Measurements from ENCODE around the gene ZNF354B. TPM values are rescaled to one million over a fixed set of nuclear protein-coding genes. Genes with fewer than 3 reads are reported as not detected.

ZNF354B gene
- total RNA-seq, 1 donor from 2014 or later = 15.7 TPM

DNA sequence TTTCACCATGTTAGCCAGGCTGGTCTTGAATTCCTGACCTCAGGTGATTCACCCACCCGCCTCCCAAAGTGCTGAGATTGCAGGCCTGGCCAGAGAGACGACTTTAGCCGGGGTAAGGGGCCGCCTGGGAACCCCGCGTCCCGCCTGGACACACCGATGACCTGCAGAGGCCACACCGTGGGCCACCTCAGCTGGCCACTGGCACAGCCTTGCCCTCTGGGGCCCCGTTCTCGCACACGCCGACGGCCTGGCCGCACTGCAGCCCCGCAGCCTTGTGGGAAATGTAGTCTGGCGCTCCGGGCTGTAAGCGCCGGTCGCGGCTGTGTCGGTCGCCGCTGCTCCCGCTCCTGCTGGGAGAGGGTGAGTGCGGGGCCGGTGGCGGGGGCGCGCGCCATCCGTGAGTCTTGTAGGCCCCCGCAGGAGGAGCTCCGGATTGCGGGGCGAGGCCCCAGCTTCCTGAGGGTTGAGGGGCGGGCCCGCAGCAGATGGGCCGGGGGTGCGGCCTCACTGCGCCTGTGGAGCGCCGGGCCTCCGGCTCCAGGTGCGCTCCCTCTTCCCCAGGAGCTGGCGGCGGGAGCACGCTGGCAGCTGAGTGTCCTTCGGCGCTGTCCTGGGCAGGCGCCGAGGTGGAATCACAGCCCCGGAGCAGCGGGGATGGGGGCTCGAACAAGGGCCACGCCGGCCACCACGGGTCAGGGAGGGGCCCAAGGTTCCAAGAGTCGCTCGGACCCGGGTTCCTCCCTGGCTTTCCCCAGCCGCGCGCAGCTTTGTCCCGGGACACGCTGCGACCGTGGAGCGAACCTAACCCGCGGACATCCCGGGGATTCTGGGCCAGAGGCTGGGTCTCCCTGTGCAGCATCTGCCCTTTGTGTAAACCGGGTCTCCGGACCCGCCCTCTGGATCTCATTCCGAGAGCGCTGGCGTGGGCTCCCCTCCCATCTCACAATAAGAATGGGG is 36.1 kb downstream of the ZNF354B start, which contains the start of gene ZFP2:
Gene ZFP2 (plus strand): TSS at position 299 of the 957 bp plus-strand sequence. CDS start 35,401 bp downstream, outside the sequence.
- H3K27me3 ChIP-seq = no peaks in the 10 kb centered on the region
- no peaks in the 10 kb centered on the region for H3K9me3 ChIP-seq
- intact Hi-C loops (cut with DNase I) = no loop called here
- peak within 1 kb of the TSS; percentile 74 for H3K27ac ChIP-seq
- peak; percentile 98 for ATAC-seq
- H3K36me3 ChIP-seq = no peaks in the 10 kb centered on the region
- H3K4me3 ChIP-seq = peak within 1 kb of the TSS; percentile 83
- TF ChIP-seq, protein P1, sequence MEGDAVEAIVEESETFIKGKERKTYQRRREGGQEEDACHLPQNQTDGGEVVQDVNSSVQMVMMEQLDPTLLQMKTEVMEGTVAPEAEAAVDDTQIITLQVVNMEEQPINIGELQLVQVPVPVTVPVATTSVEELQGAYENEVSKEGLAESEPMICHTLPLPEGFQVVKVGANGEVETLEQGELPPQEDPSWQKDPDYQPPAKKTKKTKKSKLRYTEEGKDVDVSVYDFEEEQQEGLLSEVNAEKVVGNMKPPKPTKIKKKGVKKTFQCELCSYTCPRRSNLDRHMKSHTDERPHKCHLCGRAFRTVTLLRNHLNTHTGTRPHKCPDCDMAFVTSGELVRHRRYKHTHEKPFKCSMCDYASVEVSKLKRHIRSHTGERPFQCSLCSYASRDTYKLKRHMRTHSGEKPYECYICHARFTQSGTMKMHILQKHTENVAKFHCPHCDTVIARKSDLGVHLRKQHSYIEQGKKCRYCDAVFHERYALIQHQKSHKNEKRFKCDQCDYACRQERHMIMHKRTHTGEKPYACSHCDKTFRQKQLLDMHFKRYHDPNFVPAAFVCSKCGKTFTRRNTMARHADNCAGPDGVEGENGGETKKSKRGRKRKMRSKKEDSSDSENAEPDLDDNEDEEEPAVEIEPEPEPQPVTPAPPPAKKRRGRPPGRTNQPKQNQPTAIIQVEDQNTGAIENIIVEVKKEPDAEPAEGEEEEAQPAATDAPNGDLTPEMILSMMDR (IDR thresholded peaks at IDR 0.05) = no peak
- no peaks in the 10 kb centered on the region for H3K4me1 ChIP-seq
- peak; percentile 83 for DNase-seq

DNA sequence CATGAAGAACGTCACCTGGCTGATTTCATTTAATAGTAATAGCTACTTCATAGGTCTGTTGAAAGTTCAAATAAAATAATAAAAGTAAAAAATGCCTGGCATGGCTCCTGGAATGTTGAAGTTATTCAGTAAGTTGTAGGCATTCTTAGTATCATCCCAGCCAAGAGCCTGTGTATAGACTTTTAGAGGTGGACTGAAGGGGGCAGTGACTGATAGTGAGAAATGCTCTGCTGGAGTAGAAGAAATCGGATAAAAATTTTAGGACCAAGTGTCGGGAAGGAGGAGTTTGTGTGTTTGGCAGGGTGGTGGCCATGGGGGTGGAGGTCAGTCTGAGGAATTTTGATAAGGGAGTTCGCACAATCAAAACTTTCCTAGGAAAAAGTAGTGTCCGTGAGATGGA is 39.5 kb downstream of the ZNF354B start:
- Histone ChIP-seq H3K27ac (no peak overlapping the region), H3K27me3 (no peaks in the 10 kb centered on the region), H3K9me3 (peaks cover 17% of the 10 kb centered on the region), H3K36me3 (no peaks in the 10 kb centered on the region), H3K4me3 (no peak overlapping the region), H3K4me1 (no peaks in the 10 kb centered on the region)
- DNase-seq = no peak
- intact Hi-C loops (cut with DNase I) = no loop called here
- no peak for ATAC-seq
- TF ChIP-seq, protein P1 (IDR thresholded peaks at IDR 0.05) = no peak

DNA sequence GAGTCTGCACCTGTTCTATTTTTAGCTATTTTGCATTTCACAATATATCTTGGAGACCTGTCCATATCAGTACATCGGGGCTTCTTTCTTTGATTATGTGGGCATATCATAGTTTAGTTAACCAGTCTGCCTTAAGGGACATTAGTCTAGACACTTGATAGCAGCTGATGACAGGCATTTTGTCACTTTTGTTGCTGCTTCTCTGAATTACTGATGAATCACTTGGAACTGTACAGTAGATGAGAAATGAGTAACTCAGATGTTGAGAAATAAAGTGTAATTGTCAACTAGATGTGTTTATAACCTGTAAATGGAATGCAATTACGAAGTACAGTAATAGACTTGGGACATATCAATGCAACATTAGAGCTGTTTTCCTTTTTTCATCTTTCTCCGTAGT is 43.1 kb downstream of the ZNF354B start:
- no peaks in the 10 kb centered on the region for H3K27me3 ChIP-seq
- no peak for ATAC-seq
- H3K27ac ChIP-seq = no peak overlapping the region
- no peak for DNase-seq
- TF ChIP-seq, protein P1 (IDR thresholded peaks at IDR 0.05) = no peak
- peaks cover 24% of the 10 kb centered on the region for H3K9me3 ChIP-seq
- intact Hi-C loops (cut with DNase I) = no loop called here
- H3K4me1 ChIP-seq = no peaks in the 10 kb centered on the region
- no peaks in the 10 kb centered on the region for H3K36me3 ChIP-seq
- no peak overlapping the region for H3K4me3 ChIP-seq

DNA sequence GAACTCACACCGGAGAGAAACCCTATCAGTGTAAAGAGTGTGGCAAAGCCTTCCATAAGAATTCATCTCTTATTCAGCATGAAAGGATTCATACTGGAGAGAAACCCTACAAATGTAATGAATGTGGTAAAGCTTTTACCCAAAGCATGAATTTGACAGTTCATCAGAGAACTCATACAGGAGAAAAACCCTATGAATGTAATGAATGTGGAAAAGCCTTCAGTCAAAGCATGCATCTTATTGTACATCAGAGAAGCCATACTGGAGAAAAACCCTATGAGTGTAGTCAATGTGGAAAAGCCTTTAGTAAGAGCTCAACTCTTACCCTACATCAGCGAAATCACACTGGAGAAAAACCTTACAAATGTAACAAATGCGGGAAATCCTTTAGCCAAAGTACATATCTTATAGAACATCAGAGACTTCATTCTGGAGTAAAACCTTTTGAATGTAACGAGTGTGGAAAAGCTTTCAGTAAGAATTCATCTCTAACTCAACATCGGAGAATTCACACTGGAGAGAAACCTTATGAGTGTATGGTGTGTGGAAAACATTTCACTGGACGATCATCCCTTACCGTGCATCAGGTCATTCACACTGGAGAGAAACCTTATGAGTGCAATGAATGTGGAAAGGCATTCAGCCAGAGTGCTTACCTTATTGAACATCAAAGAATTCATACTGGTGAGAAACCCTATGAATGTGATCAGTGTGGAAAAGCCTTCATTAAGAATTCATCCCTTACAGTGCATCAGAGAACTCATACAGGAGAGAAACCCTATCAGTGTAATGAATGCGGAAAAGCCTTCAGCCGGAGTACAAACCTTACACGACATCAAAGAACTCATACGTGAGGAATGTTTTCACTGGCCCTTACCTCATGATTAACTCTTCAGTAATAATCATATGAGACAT is 72.3 kb downstream of the ZNF354B start:
- no peak for DNase-seq
- Histone ChIP-seq H3K9me3 (peaks cover 91% of the 10 kb centered on the region), H3K4me1 (no peaks in the 10 kb centered on the region), H3K36me3 (no peaks in the 10 kb centered on the region), H3K27me3 (no peaks in the 10 kb centered on the region), H3K4me3 (no peak overlapping the region), H3K27ac (no peak overlapping the region)
- TF ChIP-seq, protein P1 (IDR thresholded peaks at IDR 0.05) = no peak
- intact Hi-C loops (cut with DNase I) = no loop called here
- no peak for ATAC-seq

Other genes starting within 250 kb of the ZNF354B start
- gene CLK4, start 232.9 kb upstream of the ZNF354B start, total RNA-seq = 35.4 TPM
- 13.3 TPM for gene ZNF354A, start 129.3 kb upstream of the ZNF354B start, total RNA-seq
- 2.1 TPM for gene ZFP2, start 36.0 kb downstream of the ZNF354B start, total RNA-seq
- 3.1 TPM for gene ZNF454, start 81.2 kb downstream of the ZNF354B start, total RNA-seq
- gene GRM6, start 135.4 kb downstream of the ZNF354B start, total RNA-seq = not detected
- gene ZNF879, start 163.9 kb downstream of the ZNF354B start, total RNA-seq = 6.7 TPM
- gene ZNF354C, start 200.4 kb downstream of the ZNF354B start, total RNA-seq = 6.7 TPM